Hepatocyte (in vitro differentiated cells): ENCODE measurements around the gene ADIG.

ENCODE experiments used
- CTCF ChIP-seq: fragments of 200-600 bp; sonication (generic); IDR thresholded peaks from 2 replicates; pipeline ENCODE4 v1.5.1; 2016; ENCODE audit warnings: antibody characterized with exemption, mild to moderate bottlenecking; ENCODE audit not compliant: poor library complexity
- EZH2 ChIP-seq: fragments of 200-600 bp; sonication (generic); IDR thresholded peaks from 2 replicates; pipeline ENCODE4 v1.6.1; 2016; ENCODE audit warnings: antibody characterized with exemption, mild to moderate bottlenecking, borderline replicate concordance
- EZH2phosphoT487 ChIP-seq: fragments of 200-600 bp; sonication (generic); IDR thresholded peaks from one replicate; pipeline ENCODE4 v1.6.1; 2018; ENCODE audit warnings: antibody characterized with exemption, mild to moderate bottlenecking, low read depth, moderate library complexity; ENCODE audit not compliant: unreplicated experiment, severe bottlenecking

GRCh38 chr20:38628580-38629470 is 47.8 kb downstream of the ADIG start:
- TF ChIP-seq CTCF (no peak), EZH2 (no peak), EZH2phosphoT487 (no peak)
